Neuronal stem cell (in vitro differentiated cells): ENCODE results near the gene SH2D5.

Source experiments
- DNase-seq: peaks from one replicate; pipeline ENCODE4 v3.0.0-alpha.2; 2013; ENCODE audit warnings: low spot score
- H2AFZ ChIP-seq: one replicate; pipeline ENCODE4 v1.6.1; 2013; ENCODE audit warnings: mild to moderate bottlenecking, low read length, inconsistent platforms
- H2AK5ac ChIP-seq: 2 replicates; pipeline ENCODE4 v1.6.1; 2013; ENCODE audit warnings: low read depth, mild to moderate bottlenecking, inconsistent platforms, low read length, moderate library complexity, mixed read lengths
- H2BK120ac ChIP-seq: 2 replicates; pipeline ENCODE4 v1.6.1; 2013; ENCODE audit warnings: low read depth, mild to moderate bottlenecking, inconsistent platforms, low read length, moderate library complexity, mixed read lengths
- H2BK12ac ChIP-seq: one replicate; pipeline ENCODE4 v1.6.1; 2013; ENCODE audit warnings: low read length, inconsistent platforms
- H2BK15ac ChIP-seq: 2 replicates; pipeline ENCODE4 v1.6.1; 2013; ENCODE audit warnings: mild to moderate bottlenecking, low read length, inconsistent platforms, mixed read lengths
- H2BK5ac ChIP-seq: one replicate; pipeline ENCODE4 v1.6.1; 2013; ENCODE audit warnings: inconsistent platforms, mild to moderate bottlenecking, low read length, moderate library complexity
- H3K14ac ChIP-seq: one replicate; pipeline ENCODE4 v1.6.1; 2013; ENCODE audit warnings: low read length, inconsistent platforms
- H3K18ac ChIP-seq: 2 replicates; pipeline ENCODE4 v1.6.1; 2013; ENCODE audit warnings: low read length, inconsistent platforms
- H3K23ac ChIP-seq: 2 replicates; pipeline ENCODE4 v1.6.1; 2013; ENCODE audit warnings: low read depth, mild to moderate bottlenecking, mixed read lengths, low read length, inconsistent platforms; ENCODE audit not compliant: poor library complexity
- H3K27ac ChIP-seq: replicated peaks from 3 replicates; pipeline ENCODE4 v1.5.1; 2013; ENCODE audit warnings: low read length, inconsistent platforms
- H3K27me3 ChIP-seq, 3 experiments: 2 replicates each; pipeline ENCODE4 v1.6.1; 2013; ENCODE audit warnings: low read length in 3 of 3, mild to moderate bottlenecking in 2 of 3, inconsistent platforms in 1 of 3, low read depth in 1 of 3, mixed read lengths in 1 of 3, moderate library complexity in 1 of 3; ENCODE audit not compliant: control insufficient read depth in 3 of 3, insufficient read depth in 3 of 3
- H3K36me3 ChIP-seq, 2 donors: replicated peaks in 1 of 2; 2 replicates each; pipeline ENCODE4 v1.6.1; 2013; ENCODE audit warnings: low read length in 2 of 2; ENCODE audit not compliant: control insufficient read depth in 2 of 2, insufficient read depth in 2 of 2
- H3K4ac ChIP-seq: 2 replicates; pipeline ENCODE4 v1.6.1; 2013; ENCODE audit warnings: inconsistent platforms, mild to moderate bottlenecking, low read length, moderate library complexity
- H3K4me1 ChIP-seq, 2 donors: 1 replicate in 1 of 2; 2 replicates in 1 of 2; pipeline ENCODE4 v1.6.1; 2013; ENCODE audit warnings: low read length in 2 of 2, low read depth in 1 of 2; ENCODE audit not compliant: control insufficient read depth in 2 of 2, insufficient read depth in 1 of 2
- H3K4me2 ChIP-seq: one replicate; pipeline ENCODE4 v1.6.1; 2013; ENCODE audit warnings: mild to moderate bottlenecking, low read length, inconsistent platforms; ENCODE audit not compliant: insufficient read depth, poor library complexity, severe bottlenecking
- H3K4me3 ChIP-seq, 2 donors: 2 replicates each; pipeline ENCODE4 v1.5.1; 2013; ENCODE audit warnings: low read length in 2 of 2, mild to moderate bottlenecking in 2 of 2, inconsistent platforms in 1 of 2, moderate library complexity in 1 of 2
- H3K79me1 ChIP-seq: one replicate; pipeline ENCODE4 v1.6.1; 2013; ENCODE audit warnings: low read depth, mild to moderate bottlenecking, inconsistent platforms, low read length, moderate library complexity
- H3K9ac ChIP-seq: one replicate; pipeline ENCODE4 v1.6.1; 2013; ENCODE audit warnings: mild to moderate bottlenecking, low read depth, low read length, inconsistent platforms; ENCODE audit not compliant: poor library complexity
- H3K9me3 ChIP-seq, 2 donors: replicated peaks in 1 of 2; 2 replicates each; pipeline versions ENCODE3 to v1.6.1; 2013; ENCODE audit warnings: low read length in 2 of 2, mild to moderate bottlenecking in 2 of 2, inconsistent platforms in 1 of 2, low read depth in 1 of 2, mixed read lengths in 1 of 2, moderate library complexity in 1 of 2; ENCODE audit not compliant: control insufficient read depth in 2 of 2, insufficient read depth in 1 of 2
- H4K8ac ChIP-seq: one replicate; pipeline ENCODE4 v1.6.1; 2013; ENCODE audit warnings: low read depth, mild to moderate bottlenecking, inconsistent platforms, low read length, moderate library complexity
- H4K91ac ChIP-seq: one replicate; pipeline ENCODE4 v1.6.1; 2013; ENCODE audit warnings: low read length, low read depth, mild to moderate bottlenecking, inconsistent platforms; ENCODE audit not compliant: poor library complexity
- WGBS, 2 donors: extraction: QIAGEN DNeasy Blood & Tissue Kit; methylation state at CpG; one replicate each; pipeline ENCODE4 v1.1.7; 2013; ENCODE audit warnings: missing lambda C conversion rate in 2 of 2, mixed read lengths in 1 of 2; ENCODE audit not compliant: insufficient read length in 2 of 2, insufficient replicate concordance in 1 of 2; ENCODE audit errors: extremely low coverage in 2 of 2; 5-methylcytosine and 5-hydroxymethylcytosine counted together

SH2D5 gene

DNA sequence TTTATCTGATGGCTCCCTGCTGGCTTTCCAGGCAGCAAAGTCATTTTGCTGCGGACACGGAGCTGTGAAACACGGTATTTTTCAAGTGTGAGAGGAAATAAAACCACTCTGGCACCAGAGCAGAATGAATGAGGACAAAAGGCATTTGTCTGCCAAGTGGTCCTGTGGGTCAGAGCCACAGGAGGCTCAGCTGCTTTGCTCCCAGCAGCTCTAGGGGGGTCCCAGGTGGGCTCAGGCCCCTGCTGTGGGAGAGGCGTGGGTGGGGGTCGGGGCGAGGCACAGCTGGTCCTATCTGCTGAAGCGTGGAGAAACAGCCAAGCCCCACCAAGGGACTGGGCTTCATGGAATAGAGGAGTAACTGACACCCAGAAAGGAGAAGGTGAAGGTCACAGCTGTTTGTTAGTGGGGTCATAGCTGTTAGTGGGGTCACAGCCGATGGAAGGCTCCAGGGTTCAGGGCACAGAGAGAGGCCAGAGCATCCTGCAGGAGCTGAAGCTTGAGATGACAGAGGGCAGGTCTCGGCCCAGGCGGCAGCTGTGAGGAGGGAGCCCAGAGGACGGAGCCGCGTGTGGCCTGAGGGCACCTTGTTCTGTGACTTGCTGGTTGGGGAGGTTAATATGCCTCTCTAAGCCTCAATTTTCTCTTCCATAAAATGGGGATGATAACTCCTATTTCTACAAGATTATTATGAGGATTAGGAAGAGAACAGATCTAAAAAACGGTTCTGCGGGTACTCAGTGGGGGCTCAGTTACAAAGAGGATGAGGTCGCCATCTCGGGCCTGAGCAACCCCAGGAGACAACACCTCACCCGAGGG, 21.8 kb downstream of the SH2D5 start:
- peak overlapping the region; percentile 83 for H2AFZ ChIP-seq
- H3K9me3 ChIP-seq: peaks cover 0 to 2% of the 10 kb centered on the region in 2 donors
- WGBS, 2 donors: no CpG with 5 or more reads among the region's 18 CpGs
- no peak for DNase-seq
- H3K79me1 ChIP-seq: no peaks in the 10 kb centered on the region
- H3K14ac ChIP-seq: no peak overlapping the region
- H2AK5ac ChIP-seq: no peak overlapping the region
- peaks cover 2 to 20% of the 10 kb centered on the region in 2 donors for H3K4me1 ChIP-seq
- peak overlapping the region; percentile 6 for H3K23ac ChIP-seq
- no peak overlapping the region for H4K91ac ChIP-seq
- H3K36me3 ChIP-seq: peaks cover 0 to 4% of the 10 kb centered on the region in 2 donors
- no peaks in the 10 kb centered on the region for H3K27me3 ChIP-seq
- H2BK120ac ChIP-seq: no peak overlapping the region
- no peak overlapping the region for H3K27ac ChIP-seq
- no peak overlapping the region for H2BK5ac ChIP-seq
- H3K9ac ChIP-seq: no peak overlapping the region
- peak overlapping the region; percentile 71 for H3K18ac ChIP-seq
- H4K8ac ChIP-seq: no peak overlapping the region
- no peak overlapping the region for H3K4me3 ChIP-seq
- no peak overlapping the region for H3K4me2 ChIP-seq
- H3K4ac ChIP-seq: no peak overlapping the region
- no peak overlapping the region for H2BK15ac ChIP-seq
- no peak overlapping the region for H2BK12ac ChIP-seq

DNA sequence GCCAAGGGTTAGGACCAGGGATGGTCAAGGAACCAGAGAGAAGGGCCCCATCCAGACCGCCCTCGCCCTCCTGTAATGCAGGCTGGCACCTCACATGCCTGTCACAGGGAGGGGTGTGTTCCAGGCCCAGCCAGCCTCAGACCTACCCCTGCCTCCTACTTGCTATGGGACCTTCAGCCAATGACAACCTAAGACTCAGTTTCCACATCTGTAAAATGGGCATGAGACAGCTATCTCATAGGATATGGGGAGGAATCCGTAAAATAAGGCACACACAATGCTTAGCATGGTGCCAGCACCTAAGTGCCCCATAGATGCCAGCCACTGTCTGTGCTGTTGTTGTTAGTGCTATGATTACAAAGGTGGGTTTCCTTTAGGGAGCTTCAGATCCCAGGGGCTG, 22.6 kb downstream of the SH2D5 start:
- no peaks in the 10 kb centered on the region for H3K79me1 ChIP-seq
- no peak overlapping the region for H3K4ac ChIP-seq
- peaks cover 0 to 2% of the 10 kb centered on the region in 2 donors for H3K9me3 ChIP-seq
- H2BK5ac ChIP-seq: no peak overlapping the region
- no peak overlapping the region for H3K4me3 ChIP-seq
- H3K4me2 ChIP-seq: no peak overlapping the region
- peak overlapping the region; percentile 90 for H3K23ac ChIP-seq
- no peak overlapping the region for H3K9ac ChIP-seq
- WGBS, 2 donors: no CpG with 5 or more reads among the region's 3 CpGs
- H4K8ac ChIP-seq: no peak overlapping the region
- no peaks in the 10 kb centered on the region for H3K27me3 ChIP-seq
- no peak overlapping the region for H2BK120ac ChIP-seq
- peaks cover 2 to 27% of the 10 kb centered on the region in 2 donors for H3K4me1 ChIP-seq
- peak overlapping the region; percentile 71 for H3K14ac ChIP-seq
- H4K91ac ChIP-seq: no peak overlapping the region
- peaks cover 0 to 4% of the 10 kb centered on the region in 2 donors for H3K36me3 ChIP-seq
- no peak overlapping the region for H2BK12ac ChIP-seq
- no peak for DNase-seq
- no peak overlapping the region for H2AK5ac ChIP-seq
- H3K27ac ChIP-seq: no peak overlapping the region
- no peak overlapping the region for H2BK15ac ChIP-seq
- no peak overlapping the region for H2AFZ ChIP-seq
- peak overlapping the region; percentile 64 for H3K18ac ChIP-seq

DNA sequence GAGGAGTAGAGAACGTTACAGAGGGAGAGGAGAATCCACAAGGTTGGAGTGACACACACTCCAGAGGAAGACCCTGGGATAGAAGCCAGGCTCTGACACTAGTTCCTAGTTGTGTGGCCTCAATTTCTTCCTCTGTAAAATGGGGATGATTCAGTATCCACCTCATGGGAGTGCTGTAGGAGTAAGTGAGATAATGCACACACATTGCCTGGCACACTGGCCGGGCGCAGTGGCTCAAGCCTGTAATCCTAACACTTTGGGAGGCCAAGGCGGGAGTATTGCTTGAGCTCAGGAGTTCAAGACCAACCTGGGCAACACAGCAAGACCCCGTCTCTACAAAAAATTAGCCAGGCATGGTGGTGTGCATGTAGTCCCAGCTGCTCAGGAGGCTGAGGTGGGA, 23.6 kb downstream of the SH2D5 start:
- H3K36me3 ChIP-seq: peaks cover 0 to 4% of the 10 kb centered on the region in 2 donors
- no peaks in the 10 kb centered on the region for H3K79me1 ChIP-seq
- no peak overlapping the region for H2AK5ac ChIP-seq
- peaks cover 2 to 27% of the 10 kb centered on the region in 2 donors for H3K4me1 ChIP-seq
- no peak overlapping the region for H3K23ac ChIP-seq
- no peak overlapping the region for H2BK5ac ChIP-seq
- no peak overlapping the region for H3K4me2 ChIP-seq
- no peak for DNase-seq
- H3K27ac ChIP-seq: no peak overlapping the region
- no peak overlapping the region for H2BK12ac ChIP-seq
- peaks cover 0 to 2% of the 10 kb centered on the region in 2 donors for H3K9me3 ChIP-seq
- no peak overlapping the region for H3K4ac ChIP-seq
- H3K14ac ChIP-seq: no peak overlapping the region
- H3K27me3 ChIP-seq: no peaks in the 10 kb centered on the region
- no peak overlapping the region for H2AFZ ChIP-seq
- H3K4me3 ChIP-seq: no peak overlapping the region
- no peak overlapping the region for H2BK120ac ChIP-seq
- no peak overlapping the region for H2BK15ac ChIP-seq
- no peak overlapping the region for H4K8ac ChIP-seq
- no peak overlapping the region for H3K18ac ChIP-seq
- no peak overlapping the region for H4K91ac ChIP-seq
- no peak overlapping the region for H3K9ac ChIP-seq
- WGBS, 2 donors: no CpG with 5 or more reads among the region's 5 CpGs

DNA sequence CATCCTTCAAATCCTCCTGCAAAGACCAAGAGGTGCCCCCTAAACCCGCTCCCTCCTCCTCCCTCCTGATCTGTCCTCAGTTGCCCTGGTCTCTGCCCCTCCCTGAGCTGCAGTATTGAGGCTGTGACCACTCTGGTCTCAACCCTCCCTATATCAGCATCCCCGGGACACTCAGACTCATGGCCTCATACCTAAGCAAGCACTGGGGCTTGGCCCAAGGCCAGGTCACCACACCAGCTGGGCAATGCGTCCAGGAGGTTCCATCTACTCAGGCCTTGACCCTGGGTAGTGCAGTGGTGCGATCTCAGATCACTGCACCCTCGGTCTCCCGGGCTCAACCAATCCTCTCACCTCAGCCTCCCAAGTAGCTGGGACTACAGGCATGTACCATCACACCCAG, 24.4 kb downstream of the SH2D5 start:
- Histone ChIP-seq H2AK5ac (no peak overlapping the region), H2BK15ac (no peak overlapping the region), H3K23ac (no peak overlapping the region), H2BK120ac (no peak overlapping the region), H3K9me3 (peaks cover 0 to 2% of the 10 kb centered on the region in 2 donors), H2BK5ac (no peak overlapping the region), H4K8ac (no peak overlapping the region), H3K4ac (no peak overlapping the region), H3K27ac (no peak overlapping the region), H3K9ac (no peak overlapping the region), H2BK12ac (no peak overlapping the region), H3K4me2 (no peak overlapping the region), H3K27me3 (no peaks in the 10 kb centered on the region), H3K4me3 (no peak overlapping the region), H3K36me3 (peaks cover 0 to 4% of the 10 kb centered on the region in 2 donors), H3K14ac (no peak overlapping the region), H2AFZ (no peak overlapping the region), H3K79me1 (no peaks in the 10 kb centered on the region), H3K18ac (peak overlapping the region; percentile 8), H4K91ac (no peak overlapping the region), H3K4me1 (peaks cover 2 to 27% of the 10 kb centered on the region in 2 donors)
- WGBS, 2 donors: no CpG with 5 or more reads among the region's 6 CpGs
- no peak for DNase-seq
